NCI-H2196 (cell line): ENCODE measurements around the gene SERINC3.
"Not testable (repeated sequence)": the region's sequence is repeated elsewhere in the genome, so short reads cannot be mapped to it uniquely, and the experiment has no call there.

ENCODE experiments used
- DNase-seq: peaks from one replicate; lab custom pipeline; 2025; ENCODE audit not compliant: unreplicated experiment; lab: John Stamatoyannopoulos, UW

SERINC3 gene

DNA sequence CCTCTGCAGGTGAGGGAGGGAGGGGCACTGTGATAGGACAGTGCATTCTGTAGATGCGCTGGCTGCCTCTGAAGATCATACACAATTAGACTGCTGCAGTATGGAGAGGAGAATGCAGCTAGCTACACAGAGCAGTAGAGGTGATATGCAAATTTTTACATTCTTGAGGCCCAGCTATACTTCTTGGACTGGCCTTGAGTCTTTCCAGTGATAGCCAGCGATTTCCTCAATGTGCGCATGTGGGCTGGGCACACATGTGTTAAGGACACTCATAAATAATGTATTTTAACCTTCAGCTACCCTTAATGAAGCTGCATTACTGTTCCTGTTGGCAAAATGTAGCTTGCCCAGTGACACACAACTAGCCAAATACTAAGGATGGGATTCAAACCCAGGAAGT lies 27.2 kb downstream of the SERINC3 start:
- DNase-seq: no peak

DNA sequence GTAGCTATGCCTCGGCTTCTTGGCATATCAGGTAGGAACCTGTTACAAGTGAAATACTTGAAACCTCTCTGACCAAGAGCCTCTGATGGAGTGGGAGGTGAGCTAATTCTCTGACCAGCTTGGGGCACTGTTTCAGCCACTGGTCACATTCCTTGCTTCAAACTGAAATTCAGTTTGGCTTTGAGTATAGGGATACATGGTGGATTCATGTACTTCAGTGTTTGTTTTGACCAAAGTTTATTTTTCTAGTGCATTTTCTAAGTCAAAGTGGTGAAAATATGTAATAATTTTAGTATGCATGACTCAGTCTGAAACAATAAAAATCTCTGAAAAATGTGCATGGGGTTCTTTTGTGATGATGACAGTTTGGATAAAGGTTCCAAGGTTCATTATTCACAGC lies 27.6 kb downstream of the SERINC3 start:
- no peak for DNase-seq

DNA sequence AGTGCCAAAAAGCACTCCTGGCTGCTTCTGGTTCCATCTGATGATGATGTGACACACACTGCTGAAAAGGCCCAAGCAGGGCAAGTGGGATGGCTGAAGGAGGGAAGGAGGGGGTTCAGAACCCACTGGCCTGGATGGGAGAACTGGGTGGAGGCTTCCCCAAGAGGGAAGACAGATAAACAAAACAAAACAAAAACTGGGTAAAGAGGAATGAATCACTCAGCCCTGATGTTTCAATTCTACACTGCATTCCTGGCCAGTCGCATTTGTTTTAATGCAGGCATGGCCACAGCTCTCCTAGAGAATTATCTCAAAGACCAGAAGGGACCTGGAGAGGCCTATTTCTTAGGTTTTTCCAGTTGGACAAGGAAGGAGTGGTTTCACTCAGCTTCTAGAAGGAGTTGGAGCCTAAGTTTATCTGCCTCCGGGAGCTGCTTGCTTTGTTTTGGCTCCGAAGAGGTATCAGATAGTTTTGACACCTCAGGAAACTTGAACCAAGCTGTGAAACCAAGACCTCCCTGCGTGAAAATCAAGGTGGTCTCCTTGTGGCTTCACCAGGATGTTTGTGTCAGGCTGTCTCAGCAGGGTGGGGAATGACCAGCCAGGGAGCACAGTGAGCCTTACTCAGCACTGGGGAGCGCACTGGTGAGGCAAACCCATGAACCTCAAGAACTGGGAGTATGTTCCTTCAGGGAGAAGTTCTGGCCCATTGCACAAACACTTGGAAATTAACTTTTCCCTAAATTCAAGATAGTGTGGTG lies 30.1 kb downstream of the SERINC3 start:
- DNase-seq: no peak

DNA sequence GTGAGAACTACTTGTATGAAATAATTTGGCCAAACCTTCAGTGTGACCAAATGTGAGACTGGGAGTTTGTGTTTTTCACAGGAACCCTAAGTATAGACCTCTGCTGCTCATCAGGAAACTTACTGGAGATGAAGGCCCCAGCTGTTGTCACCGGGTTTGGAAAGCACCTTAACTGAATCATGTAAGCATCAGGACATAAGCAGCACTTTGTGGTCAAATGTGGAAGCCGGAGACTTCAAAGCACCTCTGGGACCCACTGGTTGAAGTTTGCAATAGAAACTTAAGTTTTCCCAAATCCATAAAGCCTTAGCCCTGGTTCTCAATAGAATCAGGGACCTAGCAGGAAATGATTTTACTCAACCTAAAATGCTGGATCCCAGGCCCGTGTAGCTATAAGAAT lies 31.9 kb downstream of the SERINC3 start:
- no peak for DNase-seq

DNA sequence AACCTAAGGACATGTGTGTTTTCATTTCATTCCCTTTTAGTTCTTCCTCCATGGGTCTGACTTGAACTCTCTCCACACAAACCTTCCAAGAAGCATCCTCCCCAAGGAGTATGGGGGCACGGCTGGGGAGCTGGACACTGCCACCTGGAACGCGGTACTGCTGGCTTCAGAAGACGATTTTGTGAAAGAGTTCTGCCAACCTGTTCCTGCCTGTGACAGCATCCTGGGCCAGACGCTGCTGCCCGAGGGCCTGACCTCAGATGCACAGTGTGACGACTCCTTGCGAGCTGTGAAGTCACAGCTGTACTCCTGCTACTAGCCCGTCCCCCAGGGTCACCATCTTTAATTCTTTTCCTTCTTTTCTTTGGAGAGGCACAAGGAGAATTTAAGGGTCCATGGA lies 32.6 kb downstream of the SERINC3 start:
- DNase-seq: no peak

DNA sequence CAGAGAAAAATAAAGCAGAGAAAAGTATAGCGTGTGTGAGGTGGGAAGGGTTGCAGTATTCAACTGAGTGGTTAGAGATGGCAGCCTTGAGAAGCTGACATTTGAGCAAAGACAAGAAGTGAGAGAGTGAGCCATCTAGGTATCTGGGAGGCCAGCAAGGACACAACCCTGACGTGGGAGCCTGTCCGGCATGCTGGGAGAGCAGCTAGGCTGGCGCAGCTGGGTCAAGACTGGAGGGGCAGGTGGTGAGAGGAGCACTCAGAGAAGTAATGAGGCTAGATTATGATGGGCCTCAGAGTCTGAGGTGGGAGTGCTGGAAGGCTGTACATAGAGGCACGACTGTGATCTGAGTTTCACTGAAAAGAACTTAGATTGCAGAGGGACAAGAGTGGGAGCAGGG lies 33.3 kb downstream of the SERINC3 start:
- no peak for DNase-seq

DNA sequence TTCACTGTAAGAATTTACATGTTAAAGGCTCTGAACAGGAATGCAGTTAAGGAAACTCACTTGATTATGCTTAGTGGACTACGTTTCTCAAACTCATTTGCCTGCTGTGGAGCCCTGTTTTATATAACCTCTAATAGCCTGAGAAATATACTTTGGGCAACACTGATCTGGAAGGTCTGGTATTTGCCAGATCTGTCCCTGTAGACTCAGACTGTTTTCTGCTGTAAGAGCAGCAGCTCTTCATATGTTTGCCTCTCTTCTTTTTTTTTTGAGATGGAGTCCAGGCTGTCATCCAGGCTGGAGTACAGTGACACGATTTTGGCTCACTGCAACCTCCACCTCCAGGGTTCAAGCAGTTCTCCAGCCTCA lies 36.1 kb downstream of the SERINC3 start:
- DNase-seq: no peak

DNA sequence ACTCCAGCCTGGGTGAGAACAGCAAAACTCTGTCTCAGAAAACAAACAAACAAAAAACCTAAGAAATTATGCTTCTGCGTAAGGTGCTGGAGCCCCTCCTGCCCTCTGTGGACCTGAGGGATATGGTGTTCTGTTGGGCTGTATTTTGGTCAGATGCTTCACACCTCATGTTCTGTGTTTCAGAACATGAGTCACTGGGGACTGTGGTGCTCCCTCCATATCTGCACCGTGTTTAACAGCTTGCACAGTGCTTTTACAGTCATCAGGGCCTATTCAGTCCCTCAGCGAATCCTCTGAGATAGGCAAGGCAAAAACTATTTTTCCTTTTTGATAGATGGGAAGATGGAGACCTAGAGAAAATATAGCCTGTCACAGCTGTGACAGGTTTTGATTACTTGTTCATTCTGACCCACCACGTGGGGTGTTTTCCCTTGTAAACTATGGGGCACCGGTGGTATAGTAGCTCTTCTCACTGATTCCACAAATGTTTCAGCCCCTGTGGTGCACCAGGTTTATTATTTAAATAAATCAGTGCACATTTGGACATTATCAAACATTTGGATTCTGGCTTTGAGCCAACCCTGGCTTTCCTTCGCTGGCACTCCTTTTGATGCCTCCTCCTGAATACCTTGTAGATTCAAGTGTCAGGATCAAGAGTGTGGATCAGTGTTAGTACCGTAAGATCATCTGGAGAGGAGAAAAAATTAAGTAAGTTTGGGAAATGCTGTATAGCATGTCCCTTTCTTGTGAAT lies 36.6 kb downstream of the SERINC3 start:
- no peak for DNase-seq

DNA sequence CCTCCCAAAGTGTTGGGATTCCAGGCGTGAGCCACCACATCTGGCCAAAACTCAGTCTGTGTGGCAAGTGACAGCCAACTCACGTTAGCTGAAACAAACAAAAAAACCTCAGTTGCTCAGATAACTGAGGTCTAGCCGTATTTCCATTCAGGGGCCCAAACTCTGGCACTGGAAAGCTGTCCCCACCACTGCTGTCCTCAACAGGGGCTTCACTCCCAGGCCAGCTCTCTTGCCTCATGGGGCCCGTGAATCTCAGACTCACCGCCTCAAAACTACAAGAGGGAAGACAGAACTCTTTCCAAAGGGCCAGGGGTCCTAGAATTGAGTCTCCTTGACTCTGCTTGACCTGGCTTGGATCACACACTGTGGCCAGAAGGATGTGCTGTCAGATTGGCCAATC lies 38.8 kb downstream of the SERINC3 start:
- no peak for DNase-seq

DNA sequence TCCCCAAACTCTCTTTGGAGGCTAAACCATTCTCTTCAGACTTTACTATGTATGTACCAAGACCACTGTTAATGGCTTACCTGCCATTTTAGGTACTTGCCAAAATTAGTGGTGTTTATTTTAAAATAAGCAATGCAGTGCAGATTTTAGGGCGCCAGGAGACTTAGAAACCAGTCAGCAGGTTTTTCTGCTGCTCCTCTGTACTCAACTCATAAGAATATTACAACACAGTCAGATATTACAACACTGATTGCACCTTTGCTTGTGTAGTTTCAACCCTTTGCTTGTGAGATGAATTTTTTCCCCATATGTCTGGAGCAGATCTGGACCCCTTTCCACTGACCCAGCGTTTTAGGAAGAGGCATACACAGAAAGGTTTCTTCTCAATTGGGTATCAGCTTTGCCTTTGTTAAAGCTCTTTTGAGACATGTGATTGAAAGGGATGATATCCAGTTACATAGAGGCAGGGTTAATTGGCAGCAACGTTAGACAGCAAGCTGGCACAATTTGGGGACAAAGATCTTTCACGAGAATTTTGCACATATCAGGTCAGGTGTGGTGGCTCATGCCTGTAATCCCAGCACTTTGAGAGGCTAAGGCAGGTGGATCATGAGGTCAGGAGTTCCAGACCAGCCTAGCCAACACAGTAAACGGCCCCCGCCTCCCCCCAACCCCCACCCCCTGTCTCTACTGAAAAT lies 40.0 kb downstream of the SERINC3 start:
- DNase-seq: no peak

DNA sequence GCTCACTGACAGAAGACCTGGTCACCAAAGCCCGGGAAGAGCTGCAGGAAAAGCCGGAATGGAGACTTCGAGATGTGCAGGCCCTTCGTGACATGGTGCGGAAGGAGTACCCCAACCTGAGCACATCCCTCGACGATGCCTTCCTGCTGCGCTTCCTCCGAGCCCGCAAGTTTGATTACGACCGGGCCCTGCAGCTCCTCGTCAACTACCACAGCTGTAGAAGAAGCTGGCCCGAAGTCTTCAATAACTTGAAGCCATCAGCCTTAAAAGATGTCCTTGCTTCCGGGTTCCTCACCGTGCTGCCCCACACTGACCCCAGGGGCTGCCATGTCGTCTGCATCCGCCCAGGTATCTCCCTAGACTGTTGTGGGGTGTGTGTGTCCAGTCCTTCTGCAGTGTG lies 41.8 kb downstream of the SERINC3 start:
- no peak for DNase-seq

DNA sequence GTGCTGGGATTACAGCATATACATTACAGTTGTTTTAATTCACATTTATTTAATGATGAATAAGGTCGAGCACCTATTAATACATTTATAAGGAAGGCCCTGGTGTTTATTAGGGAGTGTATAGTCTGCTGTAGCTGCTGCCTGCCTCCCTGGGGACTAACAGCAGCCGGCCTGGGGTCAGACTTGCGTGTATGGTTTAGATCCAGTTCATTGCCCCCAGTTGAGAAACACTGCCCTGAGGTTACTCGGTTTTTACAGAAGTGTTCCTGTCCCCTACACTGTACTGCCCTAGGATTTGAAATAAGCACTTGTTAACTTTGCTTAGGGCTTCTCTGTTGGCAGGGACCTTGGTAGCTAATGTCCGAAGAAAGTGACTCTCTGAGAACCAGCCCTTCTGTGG lies 42.2 kb downstream of the SERINC3 start:
- DNase-seq: no peak

DNA sequence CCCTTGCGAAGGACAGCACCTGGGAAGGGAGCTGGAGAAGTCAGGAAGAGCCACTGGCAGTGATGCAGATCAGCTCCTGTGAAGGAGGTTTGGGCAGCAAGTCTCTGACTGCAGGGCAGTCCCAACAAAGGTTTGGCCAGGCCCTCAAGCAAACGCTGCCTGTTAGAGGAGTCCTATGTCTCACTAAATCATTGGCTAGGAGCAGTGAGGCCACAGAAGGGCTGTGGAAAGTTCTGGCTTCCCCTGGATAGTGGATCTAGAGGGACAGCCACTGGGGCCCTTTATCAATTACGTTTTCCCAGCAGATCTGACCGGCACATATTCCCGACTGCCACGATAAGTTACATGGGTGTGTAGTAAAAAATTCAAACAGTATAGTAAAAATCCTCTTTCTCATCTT lies 43.7 kb downstream of the SERINC3 start:
- DNase-seq: no peak

DNA sequence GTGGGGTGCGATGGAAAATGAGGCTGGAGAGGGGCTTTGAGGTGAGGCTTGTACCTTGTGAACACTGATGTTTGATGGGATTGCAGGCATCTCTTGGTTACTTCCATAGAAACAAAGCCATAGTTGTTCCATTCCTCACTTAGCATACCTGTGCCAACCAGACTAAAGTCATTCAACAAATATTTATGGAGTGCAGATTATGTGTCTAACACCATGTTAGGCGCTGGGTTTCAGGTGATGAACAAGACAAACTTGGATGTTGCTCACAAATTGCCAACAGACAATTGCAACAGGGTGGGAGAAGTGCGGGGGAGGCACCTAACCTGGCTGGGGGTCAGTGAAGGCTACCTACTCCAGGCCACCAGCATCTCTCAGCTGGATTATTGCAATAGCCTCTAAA lies 44.7 kb downstream of the SERINC3 start:
- no peak for DNase-seq

DNA sequence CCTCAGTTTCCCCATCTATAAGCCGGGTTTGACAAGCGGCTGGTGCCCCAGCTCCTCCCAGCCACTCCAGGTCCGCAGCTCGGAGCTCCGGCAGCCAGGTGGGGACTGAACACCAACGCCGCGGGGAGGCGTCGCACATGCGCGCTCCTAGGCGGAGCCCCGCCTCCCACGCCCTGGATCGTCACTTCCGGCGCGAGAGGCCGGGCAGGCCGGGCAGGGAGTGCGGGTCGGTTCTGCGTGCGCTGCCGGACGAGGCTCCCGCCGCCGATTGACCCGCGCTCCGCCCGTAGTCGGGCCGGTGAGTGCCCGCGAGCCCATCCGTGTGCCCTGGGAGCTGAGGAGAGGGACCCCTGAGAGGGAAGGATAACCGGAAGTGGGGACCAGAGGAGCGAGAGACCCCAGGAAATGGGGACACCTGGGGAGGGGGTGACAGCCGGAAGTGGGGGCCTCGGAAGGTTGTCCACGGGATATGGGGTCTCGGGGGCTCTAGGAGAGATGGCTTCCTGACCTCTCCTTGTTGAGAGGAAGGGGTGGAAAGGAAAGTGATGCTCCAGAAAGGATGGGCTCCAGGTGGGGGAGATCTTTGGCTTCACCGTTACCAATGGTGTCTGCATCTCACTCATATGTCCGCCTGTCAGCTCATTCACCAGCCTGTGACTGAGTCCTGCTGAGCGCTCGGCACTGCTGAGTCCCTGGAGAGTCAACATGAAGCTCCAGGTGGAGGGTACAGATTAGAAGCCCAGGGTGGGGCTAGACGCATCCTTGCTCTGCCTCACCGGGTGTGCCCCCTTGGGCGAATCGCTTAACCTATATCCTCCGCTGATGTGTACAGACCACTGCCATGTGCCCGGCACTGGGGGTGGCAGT lies 45.9 kb downstream of the SERINC3 start, which contains the start of gene TTPAL:
TTPAL (plus strand) TSS at position 181 of the 867 bp plus-strand sequence. CDS start 4,126 bp downstream, outside the sequence.
- DNase-seq: peak; percentile 93

DNA sequence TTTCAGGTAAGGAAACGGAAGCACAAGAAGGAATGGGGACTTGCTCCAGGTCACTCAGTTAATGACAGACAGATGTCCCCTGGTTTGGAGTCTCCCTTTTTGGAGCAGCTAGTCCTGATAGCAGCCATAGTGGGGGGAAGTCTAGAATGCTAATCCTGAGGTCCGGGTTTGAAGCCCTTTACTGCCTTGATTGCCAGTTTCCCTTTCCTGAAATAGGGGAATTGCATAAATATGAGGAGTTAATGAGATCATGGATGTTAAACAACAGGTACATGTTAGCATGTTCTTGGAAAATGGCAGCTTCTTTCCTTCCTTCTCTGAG lies 46.5 kb downstream of the SERINC3 start:
- no peak for DNase-seq

DNA sequence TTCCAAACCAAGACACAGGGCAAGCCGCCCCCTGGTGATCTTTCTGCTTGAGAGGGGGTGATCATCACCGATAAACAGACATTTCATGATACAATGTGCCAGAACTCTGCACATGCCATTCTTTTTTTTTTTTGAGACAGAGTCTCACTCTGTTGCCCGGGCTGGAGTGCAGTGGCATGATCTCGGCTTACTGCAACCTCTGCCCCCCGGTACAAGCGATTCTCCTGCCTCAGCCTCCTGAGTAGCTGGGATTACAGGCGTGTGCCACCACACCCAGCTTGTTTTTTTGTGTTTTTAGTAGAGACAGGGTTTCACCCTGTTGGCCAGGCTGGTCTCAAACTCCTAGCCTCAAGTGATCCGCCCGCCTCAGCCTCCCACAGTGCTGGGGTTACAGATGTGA lies 49.6 kb downstream of the SERINC3 start:
- not testable (repeated sequence) for DNase-seq

DNA sequence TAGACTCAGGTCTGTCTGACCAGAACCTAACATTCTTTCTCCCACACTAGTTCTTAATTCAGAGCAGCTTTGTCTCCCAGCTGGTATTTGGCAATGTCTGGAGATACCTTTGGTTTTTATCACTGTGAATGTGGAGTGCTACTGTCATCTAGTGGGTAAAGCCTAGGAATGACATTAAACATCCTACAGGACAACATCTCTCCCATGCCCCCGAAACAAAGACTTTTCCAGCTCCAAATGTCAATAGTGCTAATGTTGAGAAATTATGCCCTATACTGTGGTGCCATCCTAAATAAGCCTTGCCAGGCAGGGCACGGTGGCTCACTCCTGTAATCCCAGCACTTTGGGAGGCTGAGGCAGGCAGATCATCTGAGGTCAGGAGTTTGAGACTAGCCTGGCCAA lies 50.4 kb downstream of the SERINC3 start:
- peak; percentile 14 for DNase-seq

DNA sequence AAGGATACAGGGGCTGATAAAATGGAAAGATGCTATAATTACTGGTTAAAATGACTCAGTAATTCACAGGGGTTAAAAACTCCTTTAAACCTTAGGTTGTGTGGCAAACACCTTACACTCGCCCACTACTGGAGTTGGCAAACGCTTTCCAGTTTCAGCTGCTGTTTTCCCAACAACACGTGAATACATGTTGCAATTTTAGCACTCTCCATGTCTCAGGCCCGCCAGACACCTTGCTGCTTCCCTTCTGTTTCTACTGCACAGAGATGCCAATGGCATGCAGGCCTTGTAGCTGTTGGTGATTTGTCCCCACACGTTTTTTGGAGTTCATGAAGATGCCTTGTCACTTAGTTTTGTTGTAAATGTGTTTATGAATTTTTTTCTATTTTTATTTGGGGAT lies 51.5 kb downstream of the SERINC3 start:
- no peak for DNase-seq

DNA sequence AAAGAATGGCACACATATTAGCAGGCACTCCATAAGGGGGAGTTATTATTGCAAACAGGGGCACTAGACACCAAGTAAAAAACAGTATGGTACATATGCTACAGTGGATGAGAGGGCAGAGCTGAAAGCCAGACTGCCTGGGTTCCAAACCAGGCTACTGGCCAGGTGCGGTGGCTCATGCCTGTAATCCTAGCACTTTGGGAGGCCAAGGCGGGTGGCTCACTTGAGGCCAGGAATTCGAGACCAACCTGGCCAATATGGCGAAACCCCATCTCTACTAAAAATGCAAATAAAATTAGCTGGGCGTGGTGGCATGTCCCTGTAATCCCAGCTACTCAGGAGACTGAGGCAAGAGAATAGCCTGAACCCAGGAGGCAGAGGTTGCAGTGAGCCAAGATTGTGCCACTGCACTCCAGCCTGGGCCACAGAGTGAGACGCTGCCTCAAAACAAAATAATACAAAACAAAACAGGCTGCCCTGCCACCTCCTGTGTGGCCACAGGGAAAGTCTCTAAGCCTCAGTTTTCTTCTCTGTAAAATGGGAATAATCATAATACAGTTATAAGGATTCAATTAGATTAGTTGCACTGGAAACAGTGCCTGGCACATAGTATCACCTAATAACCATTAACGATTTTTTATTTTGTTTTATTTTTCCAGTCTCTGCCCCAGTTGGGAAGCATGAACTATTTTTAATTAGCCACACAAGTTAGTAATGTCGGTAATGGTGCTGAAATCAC lies 53.7 kb downstream of the SERINC3 start:
- DNase-seq: no peak
